ENCODE data around the gene SMIM23. TPM values are rescaled to one million over a fixed set of nuclear protein-coding genes. Genes with fewer than 3 reads are reported as not detected.

Gene SMIM23
- not detected in 2 replicates for total RNA-seq

DNA sequence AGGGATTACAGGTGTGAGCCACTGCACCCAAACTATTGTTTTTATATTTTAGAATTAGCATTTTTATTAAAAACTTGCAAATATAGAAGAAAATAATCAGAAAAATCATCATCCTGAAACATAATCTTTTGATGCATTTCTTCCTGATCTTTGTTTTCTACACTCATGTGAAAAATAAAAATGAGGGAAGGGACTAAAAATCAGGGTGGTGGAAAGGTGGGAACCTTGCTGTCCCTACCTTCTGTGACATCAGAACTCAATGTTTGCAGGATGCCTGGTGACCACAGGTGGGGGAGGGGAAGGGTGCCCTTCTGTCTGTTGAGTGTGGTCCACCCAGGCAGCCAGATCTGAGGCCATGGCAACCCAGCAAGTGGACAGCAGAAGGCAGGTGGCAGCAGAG lies at the start of gene SMIM23:
SMIM23 (plus strand) TSS at position 301 of the 400 bp plus-strand sequence; CDS start at position 356, 55 bp downstream.

Other genes starting within 250 kb of the SMIM23 start
- gene FBXW11, start 220.8 kb downstream of the SMIM23 start, total RNA-seq, result 64.3 and 91.2 TPM in 2 replicates

Data from epithelial cell of umbilical artery (primary cell).